SU-DHL-6 (cell line): ENCODE results near the gene MYO18A.

ENCODE experiments used
- CTCF ChIP-seq: fragments of 200-600 bp; sonication (generic); IDR thresholded peaks from one replicate; pipeline ENCODE4 v1.5.1; 2017; ENCODE audit warnings: antibody characterized with exemption, mild to moderate bottlenecking, low read length, moderate library complexity; ENCODE audit not compliant: insufficient read depth, poor library complexity, severe bottlenecking
- EZH2phosphoT487 ChIP-seq: fragments of 200-600 bp; sonication (generic), shearing (Covaris generic); conservative IDR thresholded peaks from 2 replicates; pipeline ENCODE4 v1.6.1; 2018; ENCODE audit warnings: mild to moderate bottlenecking, antibody characterized with exemption, low read length, moderate library complexity, mixed read lengths

- TF ChIP-seq CTCF (no peak), EZH2phosphoT487 (no peak)
These were observed 73.1 kb downstream of the MYO18A start for GRCh38 chr17:29107084-29107483.
